ENCODE results near the gene SHTN1.

Gene SHTN1

GRCh38 chr10:116960066-116960776, 44.8 kb downstream of the SHTN1 start:
- TF ChIP-seq CTCF (IDR thresholded peaks at IDR 0.05; ENCODE audit: insufficient read depth, low read depth, low read length, missing control alignments), result no peak
- no peak overlapping the region for H3K4me3 ChIP-seq (ENCODE audit: low read depth, low read length)
- DNase-seq (ENCODE audit: low read depth), result no peak

GRCh38 chr10:116952729-116953128, 52.3 kb downstream of the SHTN1 start:
- DNase-seq (ENCODE audit: low read depth), result no peak
- no peak overlapping the region for H3K4me3 ChIP-seq (ENCODE audit: low read depth, low read length)
- TF ChIP-seq CTCF (IDR thresholded peaks at IDR 0.05; ENCODE audit: insufficient read depth, low read depth, low read length, missing control alignments), result no peak

GRCh38 chr10:116948530-116948870, 56.5 kb downstream of the SHTN1 start:
- no peak for TF ChIP-seq CTCF (IDR thresholded peaks at IDR 0.05; ENCODE audit: insufficient read depth, low read depth, low read length, missing control alignments)
- DNase-seq (ENCODE audit: low read depth), result peak; percentile 8
- H3K4me3 ChIP-seq (ENCODE audit: low read depth, low read length), result no peak overlapping the region

- TF ChIP-seq CTCF (IDR thresholded peaks at IDR 0.05; ENCODE audit: insufficient read depth, low read depth, low read length, missing control alignments), result no peak
- H3K4me3 ChIP-seq (ENCODE audit: low read depth, low read length), result no peak overlapping the region
- peak; percentile 9 for DNase-seq (ENCODE audit: low read depth)
These were observed 57.0 kb downstream of the SHTN1 start for GRCh38 chr10:116947841-116948529.

GRCh38 chr10:116944911-116945310, 60.1 kb downstream of the SHTN1 start:
- DNase-seq (ENCODE audit: low read depth), result no peak
- TF ChIP-seq CTCF (IDR thresholded peaks at IDR 0.05; ENCODE audit: insufficient read depth, low read depth, low read length, missing control alignments), result no peak
- no peak overlapping the region for H3K4me3 ChIP-seq (ENCODE audit: low read depth, low read length)

- H3K4me3 ChIP-seq (ENCODE audit: low read depth, low read length), result no peak overlapping the region
- DNase-seq (ENCODE audit: low read depth), result no peak
- no peak for TF ChIP-seq CTCF (IDR thresholded peaks at IDR 0.05; ENCODE audit: insufficient read depth, low read depth, low read length, missing control alignments)
These were observed 73.2 kb downstream of the SHTN1 start for GRCh38 chr10:116931806-116932205.
